ENCODE measurements around the gene COPZ1.

DNA sequence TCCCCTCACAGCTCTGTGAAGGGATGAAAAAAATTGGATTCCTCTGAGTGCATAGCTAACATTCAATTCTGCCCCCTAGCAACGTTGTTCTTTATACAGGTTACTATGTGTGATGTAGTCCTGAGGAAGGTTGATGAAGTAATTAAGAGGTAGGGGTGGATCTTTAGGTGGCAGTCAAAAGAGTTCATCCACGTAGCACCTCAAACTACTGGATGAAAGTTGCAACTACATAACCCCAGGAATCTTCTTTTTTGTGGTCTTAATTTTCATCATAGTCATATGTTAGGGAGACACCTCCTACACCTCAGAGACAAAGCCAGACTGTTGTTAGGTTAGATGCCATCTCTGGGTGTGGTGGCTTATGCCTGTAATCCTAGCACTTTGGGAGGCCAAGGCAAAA lies 13.9 kb upstream of the COPZ1 start:
- TF ChIP-seq POLR2AphosphoS5 (IDR thresholded peaks at IDR 0.05; ENCODE audit: low read depth, low read length) (no peak), TAF1 (IDR thresholded peaks at IDR 0.05; ENCODE audit: borderline replicate concordance, insufficient read depth, low read length) (no peak), SIN3A (IDR thresholded peaks at IDR 0.05; ENCODE audit: borderline replicate concordance, insufficient read depth, low read length) (no peak)

Measured in PFSK-1 (cell line).